ENCODE measurements around the gene MSH4.
"Not testable (repeated sequence)": the region's sequence is repeated elsewhere in the genome, so short reads cannot be mapped to it uniquely, and the experiment has no call there.

The MSH4 gene

DNA sequence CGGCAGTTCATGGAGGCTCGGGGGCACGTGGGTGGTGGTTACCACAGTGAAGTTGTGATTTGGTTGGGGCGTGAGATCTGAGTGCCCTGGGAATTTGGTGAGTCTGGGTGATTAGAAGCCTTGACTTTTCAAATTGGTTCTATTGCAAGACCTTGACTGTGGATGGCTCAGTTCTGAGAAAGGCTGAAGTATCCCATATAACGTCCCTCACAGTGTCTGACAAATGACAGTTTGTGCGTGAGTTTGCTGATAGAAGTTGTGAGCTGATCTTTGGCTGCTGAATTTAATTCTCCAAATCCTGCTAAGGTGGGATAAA lies 549 bp downstream of the MSH4 start:
- DNase-seq (ENCODE audit: low spot score): no peak

GRCh38 chr1:75797606-75798216 lies 1.0 kb downstream of the MSH4 start:
- DNase-seq (ENCODE audit: low spot score): no peak

- DNase-seq (ENCODE audit: low spot score): not testable (repeated sequence)
Observed at GRCh38 chr1:75801480-75801879, 4.8 kb downstream of the MSH4 start.

DNA sequence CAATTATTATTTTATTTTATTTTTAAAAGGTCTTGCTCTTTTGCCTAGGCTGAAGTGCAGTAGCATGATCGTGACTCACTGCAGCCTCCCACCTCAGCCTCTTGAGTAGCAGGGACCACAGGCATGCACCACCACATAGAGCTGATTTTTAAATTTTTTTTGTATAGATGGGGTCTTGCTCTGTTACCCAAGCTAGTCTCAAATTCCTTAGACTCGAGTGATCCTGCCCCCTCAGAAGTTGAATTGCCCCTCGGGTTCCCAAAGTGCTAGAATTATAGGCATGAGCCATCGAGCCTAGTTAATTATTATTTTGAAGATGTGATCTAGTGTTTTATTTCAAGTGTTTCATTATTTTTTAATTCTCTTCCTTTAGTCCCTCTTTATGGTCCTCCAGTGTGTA lies 12.2 kb downstream of the MSH4 start:
- no peak for DNase-seq (ENCODE audit: low spot score)

DNA sequence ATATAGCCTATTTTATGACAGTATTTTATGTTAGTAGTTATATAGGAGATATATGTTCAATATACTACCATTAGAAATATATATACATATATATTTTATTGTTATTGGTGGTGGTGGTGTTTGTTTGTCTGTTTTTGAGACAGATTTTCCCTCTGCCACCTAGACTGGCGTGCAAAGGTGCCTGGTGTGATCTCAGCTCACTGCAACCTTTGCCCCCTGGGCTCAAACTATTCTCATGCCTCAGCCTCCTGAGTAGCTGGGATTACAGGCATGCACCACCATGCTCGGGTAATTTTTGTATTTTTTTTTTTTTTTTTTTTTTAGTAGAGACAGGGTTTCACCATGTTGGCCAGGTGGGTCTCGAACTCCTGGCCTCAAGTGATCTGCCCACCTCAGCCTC lies 13.4 kb downstream of the MSH4 start:
- DNase-seq (ENCODE audit: low spot score): not testable (repeated sequence)

GRCh38 chr1:75811211-75811981 lies 14.7 kb downstream of the MSH4 start:
- DNase-seq (ENCODE audit: low spot score): no peak

DNA sequence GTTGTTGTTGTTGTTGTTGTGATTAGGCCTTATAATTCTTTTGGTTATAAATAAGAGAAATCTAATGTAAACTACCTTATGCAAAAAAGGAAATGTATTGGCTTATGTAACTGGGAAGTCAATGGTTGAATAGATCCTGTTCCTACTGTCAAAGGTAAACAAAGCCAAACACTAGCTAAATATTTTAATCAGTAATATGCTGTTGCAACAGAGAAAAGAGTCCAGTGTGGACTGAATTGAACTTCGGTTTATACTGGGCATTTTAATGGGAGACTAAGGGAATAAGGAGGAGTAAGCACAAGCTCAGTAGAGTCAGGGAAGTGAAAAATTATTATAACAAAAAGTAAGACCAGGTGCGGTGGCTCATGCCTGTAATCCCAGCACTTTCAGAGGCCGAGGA lies 15.4 kb downstream of the MSH4 start:
- no peak for DNase-seq (ENCODE audit: low spot score)

DNA sequence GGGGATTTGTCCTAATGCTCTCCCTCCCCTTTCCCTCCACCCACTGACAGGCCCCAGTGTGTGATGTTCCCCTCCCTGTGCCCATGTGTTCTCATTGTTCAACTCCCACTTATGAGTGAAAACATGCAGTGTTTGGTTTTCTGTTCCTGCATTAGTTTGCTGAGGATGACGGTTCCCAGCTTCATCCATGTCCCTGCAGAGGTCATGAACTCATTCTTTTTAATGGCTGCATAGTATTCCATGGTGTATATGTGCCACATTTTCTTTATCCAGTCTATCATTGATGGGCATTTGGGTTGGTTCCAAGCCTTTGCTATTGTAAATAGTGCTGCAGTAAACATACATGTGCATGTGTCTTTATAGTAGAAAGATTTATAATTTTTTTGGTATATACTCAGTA lies 26.9 kb downstream of the MSH4 start:
- not testable (repeated sequence) for DNase-seq (ENCODE audit: low spot score)

DNA sequence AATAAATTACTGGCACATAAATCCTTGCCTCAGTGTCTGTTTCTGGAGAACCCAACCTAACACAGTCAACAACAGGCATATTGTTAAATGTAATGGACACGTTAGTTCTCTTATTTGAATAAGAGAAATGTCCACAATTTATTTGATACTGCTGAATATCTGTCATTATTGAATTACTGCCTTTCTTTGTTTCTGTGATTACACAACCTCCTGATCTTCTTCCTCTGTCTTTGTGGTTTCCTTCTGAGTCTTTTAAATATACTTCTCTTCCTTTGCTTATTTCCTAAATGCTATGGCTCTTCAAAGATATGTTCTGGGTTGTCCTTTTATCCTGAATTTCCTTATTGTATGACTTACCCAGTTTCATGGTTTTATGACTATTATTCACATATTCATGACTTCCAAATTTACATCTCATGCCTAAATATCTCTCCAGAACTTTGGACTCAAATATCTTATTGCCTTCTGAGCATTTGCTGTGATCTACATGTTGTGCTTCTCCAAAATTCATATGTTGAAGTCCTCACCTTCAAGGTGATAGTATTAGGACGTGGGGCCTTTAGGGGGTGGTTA lies 39.9 kb downstream of the MSH4 start:
- no peak for DNase-seq (ENCODE audit: low spot score)

GRCh38 chr1:75838079-75838478 lies 41.4 kb downstream of the MSH4 start:
- no peak for DNase-seq (ENCODE audit: low spot score)

DNA sequence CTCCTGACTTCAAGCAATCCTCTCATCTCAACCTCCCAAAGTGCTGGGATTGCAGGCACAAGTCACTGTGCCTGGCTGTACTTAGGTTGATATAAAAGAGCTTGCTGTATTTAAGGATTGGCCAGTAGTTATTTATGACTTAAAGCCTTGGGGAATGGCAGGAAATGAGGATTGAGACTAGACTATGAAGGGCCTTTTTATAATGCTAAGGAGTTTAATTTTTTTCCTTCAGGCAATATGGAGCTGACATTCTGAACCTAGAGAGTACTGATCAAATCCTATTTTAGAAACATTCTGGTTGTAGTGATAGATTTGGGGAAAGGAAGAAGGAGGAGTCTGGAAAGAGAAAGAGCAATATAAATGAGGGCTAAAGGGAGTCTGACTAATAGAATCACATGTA lies 44.7 kb downstream of the MSH4 start:
- no peak for DNase-seq (ENCODE audit: low spot score)

GRCh38 chr1:75845576-75845975 lies 48.9 kb downstream of the MSH4 start:
- no peak for DNase-seq (ENCODE audit: low spot score)

DNA sequence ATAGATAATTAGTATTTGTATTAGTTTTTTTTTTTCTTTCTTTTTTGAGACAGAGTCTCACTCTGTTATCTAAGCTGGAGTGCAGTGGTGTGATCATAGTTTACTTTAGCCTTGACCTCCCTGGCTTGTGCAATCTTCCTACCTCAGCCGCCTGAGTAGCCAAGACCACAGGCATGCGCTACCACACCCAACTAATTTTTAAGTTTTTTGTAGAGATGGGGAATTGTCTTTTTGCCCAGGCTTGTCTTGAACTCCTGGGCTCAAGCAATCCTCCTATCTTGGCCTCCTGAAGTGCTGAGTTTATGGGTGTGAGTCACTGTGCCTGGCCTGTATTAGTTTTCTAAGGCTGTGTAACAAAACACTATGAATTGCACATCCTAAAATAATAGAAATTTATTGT lies 58.3 kb downstream of the MSH4 start:
- no peak for DNase-seq (ENCODE audit: low spot score)

GRCh38 chr1:75855734-75856133 lies 59.1 kb downstream of the MSH4 start:
- DNase-seq (ENCODE audit: low spot score): no peak

- no peak for DNase-seq (ENCODE audit: low spot score)
Observed at GRCh38 chr1:75861831-75862230, 65.1 kb downstream of the MSH4 start.

DNA sequence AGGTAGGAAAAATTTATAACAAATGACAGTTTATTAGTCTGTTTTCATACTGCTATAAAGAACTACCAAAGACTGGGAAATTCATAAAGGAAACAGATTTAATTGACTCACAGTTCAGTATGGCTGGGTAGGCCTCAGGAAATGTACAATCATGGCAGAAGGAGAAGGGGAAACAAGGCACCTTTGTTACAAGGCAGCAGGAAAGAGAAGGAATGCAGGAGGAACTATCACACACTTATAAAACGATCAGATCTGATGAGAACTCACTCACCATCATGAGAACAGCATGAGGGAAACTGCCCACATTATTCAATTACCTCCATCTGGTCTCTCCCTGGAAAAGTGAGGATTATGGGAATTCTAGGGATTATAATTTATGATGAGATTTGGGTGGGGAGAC lies 74.3 kb downstream of the MSH4 start:
- DNase-seq (ENCODE audit: low spot score): no peak

DNA sequence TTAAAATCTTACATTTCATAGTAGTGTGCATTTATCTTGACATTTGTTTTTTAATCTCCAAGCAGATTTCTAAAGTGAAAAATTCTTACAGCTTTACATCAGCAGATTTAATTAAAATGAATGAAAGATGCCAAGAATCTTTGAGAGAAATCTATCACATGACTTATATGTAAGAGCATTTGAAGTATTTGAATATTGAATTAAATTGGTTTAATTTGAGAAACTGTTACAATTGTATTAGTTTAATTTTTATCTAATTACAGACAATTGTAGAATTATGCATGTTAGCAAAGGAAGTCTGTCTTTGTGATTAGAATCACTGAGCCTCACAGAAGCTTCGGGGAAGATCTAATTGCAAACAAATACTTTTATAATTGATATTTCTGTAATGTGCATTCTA lies 83.3 kb downstream of the MSH4 start:
- no peak for DNase-seq (ENCODE audit: low spot score)

DNA sequence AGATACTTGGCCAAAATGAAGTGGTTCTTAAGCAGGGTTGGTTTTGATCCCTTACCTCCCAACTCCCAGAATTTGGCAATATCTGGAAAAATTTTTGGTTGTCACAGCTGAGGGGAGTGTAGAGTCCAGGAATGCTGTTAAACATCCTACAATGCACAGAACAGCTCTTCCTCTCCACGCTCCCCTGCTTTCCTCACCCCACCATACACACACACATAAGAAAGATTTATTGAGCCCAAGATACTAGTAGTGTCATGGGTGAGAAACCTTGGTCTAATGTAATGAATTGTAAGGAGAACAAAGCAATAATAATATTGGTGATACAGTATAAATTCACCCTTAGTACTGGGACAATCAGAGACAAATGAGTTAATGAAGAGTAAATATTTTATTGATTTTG lies 87.8 kb downstream of the MSH4 start:
- DNase-seq (ENCODE audit: low spot score): no peak

- DNase-seq (ENCODE audit: low spot score): no peak
Observed at GRCh38 chr1:75901371-75901770, 104.7 kb downstream of the MSH4 start.

DNA sequence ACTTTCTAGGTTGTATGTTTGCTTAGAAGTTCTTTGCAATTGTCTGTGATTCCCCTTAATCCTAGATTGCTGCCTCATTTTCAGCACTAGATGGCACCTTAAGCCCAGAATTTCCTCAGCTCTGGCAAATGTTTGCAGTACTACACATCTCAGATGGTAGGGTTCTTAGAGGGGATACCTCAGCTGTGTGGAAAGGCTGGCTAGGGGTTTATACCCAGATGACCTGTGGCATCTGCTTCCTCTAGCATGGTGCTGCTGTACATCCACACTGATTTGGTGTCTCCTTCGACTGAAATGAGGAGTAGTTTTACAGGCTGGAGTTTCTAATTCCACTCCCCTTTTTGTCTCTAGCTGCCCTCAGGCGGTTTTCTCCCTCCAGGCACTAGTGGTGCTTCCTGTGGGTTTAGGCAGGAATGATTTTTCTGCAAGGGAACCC lies 112.1 kb downstream of the MSH4 start:
- peak; percentile 28 for DNase-seq (ENCODE audit: low spot score)

DNA sequence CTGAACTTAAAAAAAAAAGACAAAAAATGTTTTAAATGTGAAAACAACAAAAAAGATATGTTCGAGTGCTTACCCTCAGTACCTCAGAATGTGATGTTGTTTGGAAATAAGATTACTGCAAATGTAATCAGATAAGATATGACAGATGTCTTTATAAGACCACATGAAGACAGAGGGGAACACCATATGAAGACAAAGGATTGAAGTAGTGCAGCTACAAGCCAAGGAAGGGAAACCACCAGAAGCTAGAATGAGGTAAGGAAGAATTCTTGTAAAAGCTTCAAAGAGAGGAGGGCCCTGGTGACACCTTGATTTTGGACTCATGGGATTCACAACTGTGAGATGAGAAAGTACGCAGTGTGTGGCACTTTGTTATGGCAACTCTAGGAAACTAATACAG lies 120.2 kb downstream of the MSH4 start:
- no peak for DNase-seq (ENCODE audit: low spot score)

DNA sequence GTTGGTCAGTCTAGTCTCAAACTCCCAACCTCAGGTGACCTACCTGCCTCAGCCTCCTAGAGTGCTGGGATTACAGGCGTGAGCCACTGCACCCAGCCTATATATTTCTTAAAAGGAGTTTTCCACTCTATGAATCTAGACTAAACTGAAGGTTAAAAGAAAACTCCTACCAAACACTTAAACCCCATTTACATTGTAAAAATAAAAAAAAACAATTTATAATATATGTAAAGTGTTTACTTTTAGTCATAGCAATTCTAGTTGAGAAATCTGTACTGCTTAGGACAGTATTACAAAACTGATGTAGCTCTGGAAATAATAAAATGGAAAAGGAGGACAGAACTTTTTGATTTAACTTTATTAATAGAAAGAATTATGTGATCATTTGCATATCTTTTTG lies 126.0 kb downstream of the MSH4 start:
- no peak for DNase-seq (ENCODE audit: low spot score)

DNA sequence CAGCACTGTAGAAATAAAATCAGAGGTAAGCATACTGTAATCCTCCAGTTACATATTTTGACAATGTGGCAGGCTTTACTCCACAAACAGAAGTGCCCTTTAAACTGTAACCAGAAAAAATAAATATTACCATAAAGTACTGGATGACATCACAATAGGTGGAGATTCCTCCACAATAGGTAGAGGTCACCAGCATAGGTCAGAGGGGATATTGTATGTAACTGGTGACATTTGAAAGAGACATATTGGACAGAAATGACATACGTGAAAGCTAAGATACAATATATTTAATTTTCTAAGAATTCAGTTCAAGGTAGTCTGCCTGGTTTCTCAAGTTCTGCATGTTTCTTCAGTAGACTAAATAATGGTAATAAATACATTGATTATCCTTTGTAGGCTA lies 135.6 kb downstream of the MSH4 start, which contains the start of gene ASB17:
TSS of gene ASB17 (minus strand) at position 101 of the 400 bp plus-strand sequence. CDS start 113 bp downstream, outside the sequence.
- DNase-seq (ENCODE audit: low spot score): no peak

DNA sequence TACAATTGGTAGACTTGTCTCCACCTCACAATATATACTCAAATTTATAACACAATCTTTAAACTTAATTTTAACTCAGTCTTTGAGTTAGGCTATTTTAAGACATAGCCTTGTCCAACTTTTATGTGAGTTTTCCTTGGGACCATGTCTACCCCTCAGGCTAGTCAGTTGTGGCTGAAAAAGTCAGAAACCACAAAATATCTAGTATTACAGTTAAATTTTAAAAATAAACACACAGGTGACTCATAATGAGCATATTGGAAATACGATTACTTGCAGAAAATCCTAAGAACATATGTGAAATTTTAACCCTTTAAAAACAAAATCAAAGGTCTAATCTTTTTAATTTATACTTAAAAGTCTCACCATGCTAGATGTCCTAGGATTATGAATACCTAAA lies 140.4 kb downstream of the MSH4 start:
- no peak for DNase-seq (ENCODE audit: low spot score)

All from globus pallidus (tissue), 1 donor.